MM.1S (cell line): ENCODE measurements around the gene AARS1.

ENCODE experiments used
- CTCF ChIP-seq: fragments of 300-600 bp; sonication (generic); IDR thresholded peaks from 2 replicates; pipeline ENCODE4 v1.5.1; 2016; ENCODE audit warnings: antibody characterized with exemption, low read length, mixed read lengths
- EZH2 ChIP-seq: fragments of 300-600 bp; sonication (generic); optimal IDR thresholded peaks from 2 replicates; pipeline ENCODE3; 2017; ENCODE audit warnings: low read depth, mild to moderate bottlenecking, antibody characterized with exemption, low read length, mixed read lengths
- EZH2phosphoT487 ChIP-seq: fragments of 300-600 bp; sonication (generic); IDR thresholded peaks from 2 replicates; pipeline ENCODE4 v1.6.1; 2018; ENCODE audit warnings: antibody characterized with exemption, low read length

GRCh38 chr16:70257391-70257790 lies 31.9 kb downstream of the AARS1 start:
- TF ChIP-seq CTCF, result no peak
- TF ChIP-seq EZH2phosphoT487, result no peak
- no peak for TF ChIP-seq EZH2
